GM12864 (cell line): ENCODE measurements around the gene DCTN2.
A peak's percentile ranks its signal among the peaks of the same experiment; 100 is the strongest.

Experiments
- DNase-seq: peaks from one replicate; pipeline ENCODE4 v3.0.0-alpha.2; 2011; ENCODE audit warnings: low read depth
- H3K4me3 ChIP-seq: 2 replicates; pipeline ENCODE4 v1.5.1; 2011; ENCODE audit warnings: mild to moderate bottlenecking, low read depth, low read length, control low read depth
- TF ChIP-seq, protein P1 (sequence below): IDR thresholded peaks from 2 replicates; pipeline ENCODE4 v1.5.1; 2011; ENCODE audit warnings: low read depth, mild to moderate bottlenecking, moderate library complexity, low read length, control low read depth, inconsistent platforms; ENCODE audit errors: missing control alignments

The DCTN2 gene

DNA sequence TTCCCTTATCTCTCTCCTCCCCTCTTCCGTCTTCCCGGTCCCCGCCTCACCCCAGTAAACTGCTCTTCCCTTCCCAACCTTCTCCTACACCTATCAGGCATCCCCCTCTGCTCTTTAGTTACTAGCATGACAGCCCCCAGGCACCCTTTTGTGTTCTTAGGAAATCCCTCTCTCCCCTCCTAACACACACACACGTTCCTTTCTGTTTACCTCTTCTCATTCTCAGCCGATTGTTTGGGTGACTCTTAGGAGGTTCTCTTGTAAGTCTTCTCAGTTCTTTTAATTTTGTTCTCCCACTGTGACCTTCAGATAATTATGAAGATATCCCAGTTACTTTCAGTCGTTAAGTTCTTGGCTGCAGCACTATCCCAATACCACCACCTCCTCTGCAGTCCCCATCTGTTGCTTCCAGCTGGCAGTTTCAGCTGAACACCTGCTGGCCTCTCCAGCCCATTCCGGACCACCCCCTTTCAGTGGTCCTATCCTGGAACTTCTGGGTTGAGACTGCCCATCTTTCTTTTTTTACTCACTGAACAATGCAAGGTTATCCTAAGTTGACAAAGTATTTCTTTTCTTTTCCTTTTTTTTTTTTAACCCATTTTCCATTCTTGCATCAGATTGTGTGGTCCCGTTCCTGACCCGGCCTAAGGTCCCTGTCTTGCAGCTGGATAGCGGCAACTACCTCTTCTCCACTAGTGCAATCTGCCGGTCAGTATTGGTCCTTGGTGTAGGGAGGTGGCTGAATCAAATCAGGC is 58.4 kb downstream of the DCTN2 start:
- TF ChIP-seq, protein P1, sequence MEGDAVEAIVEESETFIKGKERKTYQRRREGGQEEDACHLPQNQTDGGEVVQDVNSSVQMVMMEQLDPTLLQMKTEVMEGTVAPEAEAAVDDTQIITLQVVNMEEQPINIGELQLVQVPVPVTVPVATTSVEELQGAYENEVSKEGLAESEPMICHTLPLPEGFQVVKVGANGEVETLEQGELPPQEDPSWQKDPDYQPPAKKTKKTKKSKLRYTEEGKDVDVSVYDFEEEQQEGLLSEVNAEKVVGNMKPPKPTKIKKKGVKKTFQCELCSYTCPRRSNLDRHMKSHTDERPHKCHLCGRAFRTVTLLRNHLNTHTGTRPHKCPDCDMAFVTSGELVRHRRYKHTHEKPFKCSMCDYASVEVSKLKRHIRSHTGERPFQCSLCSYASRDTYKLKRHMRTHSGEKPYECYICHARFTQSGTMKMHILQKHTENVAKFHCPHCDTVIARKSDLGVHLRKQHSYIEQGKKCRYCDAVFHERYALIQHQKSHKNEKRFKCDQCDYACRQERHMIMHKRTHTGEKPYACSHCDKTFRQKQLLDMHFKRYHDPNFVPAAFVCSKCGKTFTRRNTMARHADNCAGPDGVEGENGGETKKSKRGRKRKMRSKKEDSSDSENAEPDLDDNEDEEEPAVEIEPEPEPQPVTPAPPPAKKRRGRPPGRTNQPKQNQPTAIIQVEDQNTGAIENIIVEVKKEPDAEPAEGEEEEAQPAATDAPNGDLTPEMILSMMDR: no peak
- DNase-seq: no peak
- peak overlapping the region; percentile 97 for H3K4me3 ChIP-seq

DNA sequence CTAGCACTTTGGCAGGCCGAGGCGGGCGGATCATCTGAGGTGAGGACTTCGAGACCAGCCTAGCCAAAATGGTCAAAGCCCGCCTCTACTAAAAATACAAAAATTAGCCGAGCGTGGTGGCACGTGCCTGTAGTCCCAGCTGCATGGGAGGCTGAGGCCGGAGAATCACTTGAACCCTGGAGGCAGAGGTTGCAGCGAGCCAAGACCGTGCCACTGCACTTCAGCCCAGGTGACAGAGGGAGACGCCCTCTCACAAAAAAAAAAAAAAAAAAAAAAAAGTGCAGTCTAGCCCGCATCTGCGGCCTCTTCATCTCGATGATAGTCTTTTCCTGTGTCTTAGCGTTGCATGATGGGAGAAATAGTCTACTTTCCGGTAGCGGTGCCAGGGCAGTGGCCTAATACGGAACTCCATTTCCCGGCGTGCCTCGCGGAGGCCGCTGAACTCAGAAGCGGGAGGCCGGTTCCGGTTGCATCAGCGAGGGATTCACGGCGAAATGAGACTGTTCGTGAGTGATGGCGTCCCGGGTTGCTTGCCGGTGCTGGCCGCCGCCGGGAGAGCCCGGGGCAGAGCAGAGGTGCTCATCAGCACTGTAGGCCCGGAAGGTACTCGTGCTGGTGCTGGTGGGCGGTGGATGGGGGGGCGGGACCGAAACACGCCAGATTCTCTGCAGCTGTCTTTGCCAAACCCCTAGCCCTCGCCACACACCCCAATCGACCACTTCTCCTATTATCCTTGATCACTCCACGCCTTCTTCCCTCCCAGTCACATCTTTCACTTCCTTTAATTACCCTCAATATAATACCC is 59.2 kb downstream of the DCTN2 start, which contains the start of gene MARS1:
TSS of gene MARS1 (plus strand) at position 472 of the 805 bp plus-strand sequence. CDS start at position 495, 23 bp downstream.
- peak within 1 kb of the TSS; percentile 97 for H3K4me3 ChIP-seq
- peak; percentile 94 for DNase-seq
- TF ChIP-seq, protein P1: peak; percentile 34

DNA sequence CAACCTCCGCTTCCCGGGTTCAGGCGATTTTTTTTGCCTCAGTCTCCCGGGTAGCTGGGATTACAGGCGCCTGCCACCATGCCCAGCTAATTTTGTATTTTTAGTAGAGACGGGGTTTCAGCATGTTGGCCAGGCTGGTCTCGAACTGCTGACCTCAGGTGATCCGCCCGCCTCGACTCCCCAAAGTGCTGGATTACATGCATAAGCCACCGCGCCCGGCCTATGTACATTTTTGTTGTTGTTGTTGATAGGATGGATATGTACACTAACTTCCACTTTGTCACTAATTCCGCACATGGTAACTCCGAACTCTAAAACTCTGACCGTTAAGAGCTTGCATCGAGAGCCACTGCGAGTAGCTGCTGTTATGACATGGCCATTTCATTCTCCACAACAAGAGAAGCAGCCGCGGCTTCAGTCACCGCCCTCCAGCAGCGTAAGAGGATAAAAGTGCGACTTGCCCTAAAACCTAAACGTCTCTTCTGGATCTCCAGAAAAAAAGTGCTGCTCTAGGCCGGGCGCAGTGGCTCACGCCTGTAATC is 59.9 kb downstream of the DCTN2 start:
- TF ChIP-seq, protein P1: no peak
- DNase-seq: no peak
- H3K4me3 ChIP-seq: 0 out of 2 replicates have a peak overlapping the region, but pooled peaks have one; percentile 15

DNA sequence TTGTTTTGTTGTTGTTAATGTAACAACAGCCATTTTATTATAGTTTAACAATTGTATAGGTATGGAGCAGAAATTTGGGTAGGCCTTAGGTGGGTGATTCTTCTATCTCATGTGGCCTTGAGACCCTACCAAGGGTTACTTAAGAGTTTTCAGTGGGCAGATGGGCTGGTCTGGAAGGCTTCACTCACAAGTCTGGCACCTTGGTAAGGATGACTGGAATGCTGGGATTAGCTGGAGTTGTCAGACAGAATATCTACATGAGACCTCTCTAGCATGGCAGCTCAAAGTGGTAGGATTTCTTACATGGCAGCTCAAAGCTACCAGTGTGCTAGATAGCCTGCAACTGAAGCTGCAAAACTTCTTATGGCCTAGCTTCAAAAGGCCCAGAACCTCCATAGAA is 61.3 kb downstream of the DCTN2 start:
- no peak for DNase-seq
- no peak overlapping the region for H3K4me3 ChIP-seq
- TF ChIP-seq, protein P1: no peak

DNA sequence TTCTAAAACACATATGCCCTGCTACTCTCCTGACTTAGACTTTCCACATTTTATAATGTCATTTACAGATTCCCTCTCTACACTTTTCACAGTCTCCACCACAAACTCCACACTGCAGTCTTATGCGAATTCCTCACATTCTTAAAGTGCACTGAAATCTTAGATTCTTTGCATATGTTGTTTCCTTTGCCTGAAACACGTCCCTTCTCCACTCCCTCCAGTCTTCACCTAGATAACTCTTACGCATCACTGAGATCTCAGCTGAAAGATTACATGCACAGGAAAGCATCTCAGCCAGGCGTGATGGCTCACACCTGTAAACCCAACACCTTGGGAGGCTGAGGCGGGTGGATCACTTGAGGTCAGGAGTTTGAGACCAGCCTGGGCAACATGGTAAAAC is 63.5 kb downstream of the DCTN2 start:
- TF ChIP-seq, protein P1: no peak
- H3K4me3 ChIP-seq: no peak overlapping the region
- DNase-seq: no peak

DNA sequence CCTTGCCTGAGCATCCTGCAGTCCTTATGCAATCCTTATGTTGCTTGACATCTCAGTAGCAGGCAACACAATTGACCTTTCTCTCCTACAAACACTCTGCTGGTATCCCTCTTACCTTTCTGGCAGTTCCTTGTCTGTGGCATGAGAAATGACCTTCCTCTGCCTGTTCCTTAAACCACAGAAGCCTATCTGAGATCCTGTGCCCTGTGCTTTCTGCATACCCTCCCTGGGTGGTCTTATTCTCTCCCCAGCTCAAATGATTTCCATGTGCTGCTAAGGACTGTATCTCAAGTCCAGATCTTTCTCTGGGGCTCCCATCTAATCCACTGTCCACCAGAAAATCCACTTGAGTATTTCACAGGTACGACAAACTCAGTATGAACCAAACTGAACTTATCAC is 65.3 kb downstream of the DCTN2 start:
- DNase-seq: no peak
- TF ChIP-seq, protein P1: no peak
- H3K4me3 ChIP-seq: no peak overlapping the region
